Measurements from ENCODE around the gene WTAP.
"Not testable (repeated sequence)": the region's sequence is repeated elsewhere in the genome, so short reads cannot be mapped to it uniquely, and the experiment has no call there.

Gene WTAP

GRCh38 chr6:159726918-159727716 lies at the start of gene WTAP:
WTAP (plus strand) TSS chr6:159727506; CDS start chr6:159736266, 8,760 bp downstream.
- peak; percentile 93 for DNase-seq

GRCh38 chr6:159677506-159678165 lies 49.7 kb upstream of the WTAP start:
- no peak for DNase-seq

GRCh38 chr6:159678574-159678973 lies 48.7 kb upstream of the WTAP start:
- DNase-seq = no peak

- DNase-seq = no peak
These were observed 47.9 kb upstream of the WTAP start for GRCh38 chr6:159679091-159680077.

- no peak for DNase-seq
These were observed 47.2 kb upstream of the WTAP start for GRCh38 chr6:159680104-159680503.

GRCh38 chr6:159681191-159681880 lies 46.0 kb upstream of the WTAP start:
- DNase-seq = no peak

- no peak for DNase-seq
These were observed 45.0 kb upstream of the WTAP start for GRCh38 chr6:159682295-159682694.

- no peak for DNase-seq
These were observed 44.5 kb upstream of the WTAP start for GRCh38 chr6:159682810-159683209.

GRCh38 chr6:159684013-159684304 lies 43.3 kb upstream of the WTAP start:
- DNase-seq = no peak

GRCh38 chr6:159686040-159686439 lies 41.3 kb upstream of the WTAP start:
- no peak for DNase-seq

- DNase-seq = no peak
These were observed 40.6 kb upstream of the WTAP start for GRCh38 chr6:159686703-159687102.

- no peak for DNase-seq
These were observed 40.0 kb upstream of the WTAP start for GRCh38 chr6:159687341-159687740.

- no peak for DNase-seq
These were observed 38.9 kb upstream of the WTAP start for GRCh38 chr6:159688266-159688905.

- no peak for DNase-seq
These were observed 38.3 kb upstream of the WTAP start for GRCh38 chr6:159689001-159689400.

- DNase-seq = not testable (repeated sequence)
These were observed 37.2 kb upstream of the WTAP start for GRCh38 chr6:159690135-159690534.

GRCh38 chr6:159691133-159691962 lies 36.0 kb upstream of the WTAP start:
- DNase-seq = peak; percentile 17

- DNase-seq = no peak
These were observed 35.4 kb upstream of the WTAP start for GRCh38 chr6:159691963-159692287.

- DNase-seq = peak; percentile 30
These were observed 34.8 kb upstream of the WTAP start for GRCh38 chr6:159692303-159693127.

- DNase-seq = peak; percentile 73
These were observed 34.0 kb upstream of the WTAP start, which contains the start of gene SOD2 for GRCh38 chr6:159693128-159693893. SOD2 (minus strand) TSS chr6:159693241; CDS start chr6:159693167, 74 bp downstream.

Measured in NCI-H1436 (cell line).